Activated CD4-positive, alpha-beta T cell treated with anti-CD3 and anti-CD28 coated beads, Interleukin-2, Interleukin-4, amounts not matched to agents 100 ng/mL and 50 ng/mL, durations not matched to agents 16 hours and 8 hours (primary cell): ENCODE data around the gene SLC9A7.
"Not testable (repeated sequence)": the region's sequence is repeated elsewhere in the genome, so short reads cannot be mapped to it uniquely, and the experiment has no call there.

Experiments
- DNase-seq: peaks from one replicate; pipeline ENCODE4 v3.0.0-alpha.2; 2020; ENCODE audit warnings: low spot score

Gene SLC9A7

DNA sequence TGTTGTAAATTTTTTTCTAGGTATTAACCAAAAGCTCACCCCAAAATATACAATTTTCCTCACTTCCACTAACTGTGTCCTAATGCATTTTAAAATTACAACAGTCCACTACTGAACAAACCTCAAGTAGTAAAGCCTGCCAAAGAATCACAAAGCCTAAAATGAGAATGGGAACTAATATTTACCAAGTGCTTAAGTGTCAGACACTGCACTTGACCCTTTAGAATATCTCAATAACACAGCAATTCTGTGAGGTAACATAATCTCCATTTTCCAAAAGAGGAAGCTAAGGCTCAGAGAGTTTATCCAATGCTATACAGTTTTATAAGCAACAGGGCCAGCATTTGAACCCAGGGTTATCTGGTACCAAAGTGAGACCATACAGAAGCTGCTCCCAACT lies 4.9 kb downstream of the SLC9A7 start:
- no peak for DNase-seq

DNA sequence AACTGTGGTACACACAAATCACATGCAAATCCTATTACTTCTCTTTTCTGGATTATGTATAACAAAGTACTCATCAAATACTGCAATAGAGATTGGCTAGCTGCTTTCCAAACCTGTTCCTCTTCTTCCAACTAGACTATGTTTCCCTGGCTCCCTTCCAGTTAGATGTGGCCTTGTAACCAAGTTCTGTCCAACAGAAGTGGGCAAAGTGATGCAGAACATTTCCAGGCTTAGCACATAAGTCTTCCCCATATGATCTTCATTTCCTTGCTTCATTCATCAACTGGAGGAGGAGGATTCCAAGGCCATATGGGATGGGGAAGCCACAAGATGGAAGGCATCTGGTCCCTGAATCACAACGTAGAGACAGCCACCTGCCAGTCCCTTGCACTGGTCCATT lies 8.0 kb downstream of the SLC9A7 start:
- DNase-seq = no peak

DNA sequence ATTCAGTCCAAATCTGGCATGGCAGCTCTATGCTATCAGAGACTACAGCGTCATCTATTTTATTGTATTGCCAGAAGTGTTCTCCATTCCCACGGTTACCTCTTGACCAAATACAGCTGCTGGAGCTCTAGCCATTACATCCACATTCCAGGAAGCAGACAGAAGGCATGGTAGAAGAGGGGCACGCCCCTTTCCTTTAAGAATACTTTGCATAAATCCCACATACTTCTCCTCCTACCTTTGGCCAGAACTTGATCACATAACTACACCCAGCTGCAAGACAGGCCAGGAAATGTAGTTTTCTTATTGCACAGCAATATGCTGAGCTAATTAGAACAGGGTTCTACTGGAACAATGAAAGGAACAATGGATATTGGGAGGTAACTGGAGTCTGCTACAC lies 14.9 kb downstream of the SLC9A7 start:
- DNase-seq = no peak

DNA sequence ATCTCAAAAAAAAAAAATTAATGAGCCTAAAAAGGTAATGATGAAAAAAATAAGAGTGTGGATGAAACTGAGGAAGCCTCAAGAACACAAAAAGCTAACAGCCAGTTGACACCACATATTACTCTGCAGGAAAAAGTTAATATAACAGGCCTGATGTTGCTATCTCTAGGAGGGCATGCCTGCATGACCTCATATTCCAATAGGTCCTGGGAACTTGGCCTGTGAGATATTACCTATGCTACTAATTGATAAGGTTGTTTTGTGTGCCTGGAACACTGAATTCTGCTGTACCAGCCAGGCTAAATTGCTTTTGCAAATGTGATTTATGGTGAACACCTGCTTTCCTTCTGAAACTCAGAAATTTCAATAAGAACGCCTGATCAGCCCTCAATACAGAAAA lies 15.9 kb downstream of the SLC9A7 start:
- DNase-seq = no peak

DNA sequence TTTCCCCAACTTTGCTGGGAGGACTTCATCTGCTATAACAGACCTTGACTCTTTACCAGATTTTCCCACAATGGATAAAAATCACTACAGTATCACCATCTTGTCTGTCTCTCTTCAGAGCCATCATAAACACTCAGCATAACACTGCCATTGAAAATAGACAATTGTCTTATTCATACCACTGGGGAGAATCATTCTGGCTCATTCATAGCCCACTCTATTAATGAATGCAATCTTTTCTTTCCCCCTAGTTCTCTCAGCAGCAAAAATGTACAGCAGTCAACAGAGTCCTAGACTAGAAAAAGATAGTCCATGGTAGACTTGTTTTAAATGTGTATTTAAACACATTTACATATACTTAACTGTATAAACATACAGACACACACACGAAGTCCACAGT lies 19.2 kb downstream of the SLC9A7 start:
- DNase-seq = no peak

DNA sequence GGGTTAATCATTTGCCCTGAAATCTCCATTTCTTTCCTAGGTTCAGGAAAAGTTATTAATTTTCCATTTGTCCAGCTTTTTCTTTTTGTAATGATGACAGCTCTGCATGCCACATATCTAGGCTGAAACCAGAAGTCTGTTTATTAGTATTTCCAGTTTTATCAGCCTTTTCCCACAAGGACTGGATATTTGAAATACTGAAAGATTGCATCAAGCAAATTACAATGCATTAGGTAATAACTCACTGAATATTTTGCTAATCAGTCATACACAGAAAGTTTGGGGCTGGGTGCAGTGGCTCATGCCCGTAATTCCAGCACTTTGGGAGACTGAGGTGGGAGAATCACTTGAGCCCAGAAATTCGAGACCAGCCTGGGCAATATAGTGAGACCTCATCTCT lies 21.5 kb downstream of the SLC9A7 start:
- DNase-seq = no peak

DNA sequence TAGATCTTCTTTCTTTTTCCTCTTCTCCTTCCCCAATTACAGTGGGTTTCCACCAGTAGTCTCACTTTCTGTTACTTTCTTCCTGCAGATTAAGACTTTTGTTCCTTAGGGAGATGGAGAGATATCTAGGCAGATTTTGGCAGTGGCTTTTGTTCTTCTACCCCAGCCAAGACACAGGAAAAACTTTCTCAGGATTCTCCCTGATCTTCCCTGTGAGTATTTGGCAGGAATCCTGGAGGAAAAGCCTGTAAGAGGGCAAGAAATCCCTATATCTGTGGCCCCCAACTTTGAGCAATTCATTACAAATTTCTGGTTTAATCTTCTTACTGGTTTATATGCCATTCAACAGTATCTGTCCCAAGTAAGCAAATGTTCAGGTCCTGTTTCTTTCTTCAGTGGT lies 21.9 kb downstream of the SLC9A7 start:
- DNase-seq = no peak

DNA sequence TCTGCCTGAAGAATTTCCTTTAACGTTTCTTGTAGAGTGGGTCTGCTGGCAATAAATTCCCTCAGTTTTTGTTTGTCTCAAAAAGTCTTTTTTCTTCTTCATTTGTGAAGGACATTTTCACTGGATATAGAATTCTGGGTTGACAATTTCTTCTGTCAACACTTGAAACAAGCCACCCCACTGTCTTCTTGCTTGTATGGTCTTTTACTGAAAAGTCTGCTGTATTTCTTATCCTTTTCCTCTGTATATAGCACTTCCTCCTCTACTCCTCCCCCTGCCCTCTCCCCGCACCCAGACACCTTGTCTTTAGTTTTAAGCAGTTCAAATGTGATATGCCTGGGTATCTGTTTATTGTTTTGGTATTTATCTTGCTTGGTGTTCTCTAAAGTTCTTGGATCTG lies 23.3 kb downstream of the SLC9A7 start:
- no peak for DNase-seq

DNA sequence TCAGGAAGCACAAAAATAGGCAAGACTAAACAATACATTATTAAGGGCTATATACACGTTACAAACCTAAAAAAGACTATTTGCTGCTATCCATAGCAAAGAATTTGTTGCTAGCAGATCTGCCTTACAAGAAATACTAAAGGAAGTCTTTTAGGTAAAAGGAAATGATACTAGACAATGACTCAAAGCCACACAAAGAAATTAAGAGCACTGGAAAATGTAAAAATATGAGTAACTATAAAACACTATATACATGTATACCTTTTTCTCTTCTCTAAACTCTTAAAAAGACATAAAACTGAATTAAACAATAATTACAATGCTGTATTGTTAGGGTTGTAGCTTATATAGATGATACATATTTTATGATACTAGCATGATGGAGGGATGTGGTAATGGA lies 25.7 kb downstream of the SLC9A7 start:
- no peak for DNase-seq

DNA sequence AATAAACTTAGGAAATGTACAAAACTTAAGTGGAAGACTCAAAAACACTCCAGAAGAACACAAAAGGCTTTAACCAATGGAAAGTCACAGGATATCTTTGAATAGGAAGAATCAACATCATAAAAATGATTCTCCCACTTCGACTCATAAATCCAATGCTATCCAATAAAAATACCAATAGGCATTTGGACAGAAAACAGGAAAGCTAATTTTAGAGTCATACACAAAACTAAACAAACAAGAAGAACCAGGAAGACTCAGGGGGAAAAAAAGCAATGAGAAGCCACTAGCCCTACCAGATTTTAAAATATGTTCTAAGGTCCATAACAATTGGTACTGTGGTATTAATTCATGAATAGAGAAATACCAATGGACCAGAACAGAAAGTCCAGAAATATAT lies 28.2 kb downstream of the SLC9A7 start:
- DNase-seq = no peak

DNA sequence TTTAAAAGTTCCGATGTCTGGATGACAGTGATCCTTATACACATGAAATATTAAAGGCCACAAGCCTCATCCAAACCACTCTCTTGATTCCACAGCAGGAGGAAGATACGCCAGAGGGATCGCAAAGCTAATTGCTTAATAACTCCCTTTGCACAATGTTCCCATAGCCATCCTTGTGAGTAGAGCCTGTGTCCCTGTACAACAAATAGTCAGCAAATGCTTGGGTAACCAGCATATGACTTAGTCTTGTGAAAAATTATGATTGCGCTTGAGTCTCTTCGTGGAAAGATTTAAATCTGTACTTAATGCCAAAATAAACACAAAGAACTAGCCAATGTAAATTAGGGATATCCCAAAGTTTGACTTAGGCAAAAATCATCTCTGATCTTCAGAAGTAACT lies 31.5 kb downstream of the SLC9A7 start:
- no peak for DNase-seq

DNA sequence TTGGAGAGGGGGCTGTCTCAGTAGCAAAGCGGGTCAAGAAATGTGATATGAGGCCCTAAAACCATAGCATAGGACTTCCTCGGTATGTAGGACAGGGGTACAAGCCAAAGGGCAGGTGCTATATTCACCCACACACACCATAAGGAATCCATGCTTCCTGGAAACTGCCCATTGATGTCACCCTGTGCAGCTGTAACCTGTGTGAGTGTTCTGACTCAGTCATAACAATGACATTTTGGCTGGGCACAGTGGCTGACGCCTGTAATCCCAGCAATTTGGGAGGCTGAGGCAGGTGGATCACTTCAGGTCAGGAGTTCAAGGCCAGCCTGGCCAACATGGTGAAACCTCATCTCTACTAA lies 35.4 kb downstream of the SLC9A7 start:
- not testable (repeated sequence) for DNase-seq

DNA sequence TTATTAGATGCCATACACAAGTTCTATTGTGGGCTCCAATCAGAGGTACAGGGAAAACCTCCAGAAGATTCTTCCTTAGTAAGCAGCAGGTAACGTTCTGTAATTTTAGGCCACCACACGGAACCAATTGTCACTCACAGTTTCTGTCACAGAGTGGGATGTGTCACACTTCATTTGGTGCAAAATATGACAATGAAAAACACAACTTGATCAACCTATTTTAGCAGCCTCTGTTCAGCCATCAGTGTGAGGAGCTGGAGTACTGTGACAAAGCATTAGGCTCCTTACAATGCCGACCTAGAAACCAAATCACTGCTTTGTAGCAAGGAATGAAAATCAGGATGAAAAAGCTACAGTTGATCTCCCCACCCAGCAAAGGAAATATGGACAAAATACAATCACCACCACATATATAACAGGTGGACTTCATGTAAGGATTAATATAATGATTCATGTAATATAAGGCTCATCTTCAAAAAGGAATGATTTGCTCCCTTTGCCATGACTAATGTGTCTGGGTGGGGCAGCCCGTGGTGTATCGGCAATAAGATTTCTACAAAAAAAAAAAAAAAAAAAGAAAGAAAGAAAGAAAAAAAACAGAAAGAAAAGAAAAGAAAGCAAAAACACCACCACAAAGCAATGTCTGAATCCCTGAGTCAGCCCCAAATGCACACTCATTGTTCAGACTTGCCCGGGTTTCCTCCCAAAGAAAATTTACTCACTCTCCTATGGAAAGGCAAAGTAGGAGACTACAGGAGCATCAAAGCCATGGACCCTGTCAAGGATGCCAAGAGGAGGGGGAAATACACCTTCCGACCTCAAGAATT lies 36.0 kb downstream of the SLC9A7 start:
- no peak for DNase-seq

DNA sequence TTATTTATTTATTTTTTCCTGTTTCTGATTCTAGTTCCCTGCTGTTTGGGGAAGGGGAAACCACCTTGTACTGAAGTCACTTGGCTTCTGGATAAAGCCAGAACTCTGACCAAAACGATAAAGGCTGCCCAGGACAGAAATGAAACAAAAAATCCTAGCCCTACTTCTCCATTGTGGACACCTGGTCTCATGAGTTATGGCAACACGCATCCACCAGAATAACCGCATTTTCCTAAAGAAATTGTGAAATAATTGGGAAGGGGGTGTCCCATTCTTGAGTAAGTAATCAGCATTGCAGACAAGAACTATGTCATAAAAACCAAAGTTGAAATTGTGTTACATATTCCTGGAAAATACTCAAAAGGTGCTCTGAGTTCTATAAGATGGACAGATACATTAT lies 42.1 kb downstream of the SLC9A7 start:
- DNase-seq = no peak

DNA sequence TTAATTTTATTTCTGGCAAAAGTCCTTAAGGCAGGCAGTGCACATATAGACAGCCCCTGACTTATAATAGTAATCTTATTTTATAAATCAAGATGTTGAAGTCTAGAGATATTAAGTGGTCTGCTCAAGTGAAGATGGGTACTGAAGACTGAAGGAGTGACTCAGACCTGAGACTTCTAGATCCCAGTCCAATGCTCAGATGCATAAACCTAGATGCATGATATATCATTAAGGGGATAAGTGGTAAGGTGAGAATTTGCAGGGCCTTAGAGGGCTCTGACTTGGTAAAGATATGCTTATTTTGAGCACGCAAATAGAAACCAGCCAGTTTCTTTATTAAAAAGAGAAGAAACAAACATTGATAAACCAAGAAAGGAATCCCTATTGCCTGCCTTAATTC lies 42.9 kb downstream of the SLC9A7 start:
- DNase-seq = no peak

DNA sequence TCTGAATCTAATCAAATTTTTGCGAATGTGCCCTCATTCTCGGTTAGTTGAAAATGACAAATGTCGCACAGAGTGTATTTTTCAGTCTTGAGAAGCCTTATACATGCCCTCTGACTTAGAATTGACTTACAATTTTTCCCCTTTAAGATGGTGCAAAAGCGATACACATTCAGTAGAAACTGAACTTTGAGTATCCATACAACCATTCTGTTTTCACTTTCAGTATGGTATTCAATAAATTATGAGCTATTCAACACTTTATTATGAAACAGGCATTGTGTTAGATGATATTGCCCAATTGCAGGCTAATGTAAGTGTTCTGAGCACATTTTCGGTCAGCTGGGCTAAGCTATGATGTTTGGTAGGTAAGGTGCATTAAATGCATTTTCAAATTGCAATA lies 43.4 kb downstream of the SLC9A7 start:
- DNase-seq = no peak

DNA sequence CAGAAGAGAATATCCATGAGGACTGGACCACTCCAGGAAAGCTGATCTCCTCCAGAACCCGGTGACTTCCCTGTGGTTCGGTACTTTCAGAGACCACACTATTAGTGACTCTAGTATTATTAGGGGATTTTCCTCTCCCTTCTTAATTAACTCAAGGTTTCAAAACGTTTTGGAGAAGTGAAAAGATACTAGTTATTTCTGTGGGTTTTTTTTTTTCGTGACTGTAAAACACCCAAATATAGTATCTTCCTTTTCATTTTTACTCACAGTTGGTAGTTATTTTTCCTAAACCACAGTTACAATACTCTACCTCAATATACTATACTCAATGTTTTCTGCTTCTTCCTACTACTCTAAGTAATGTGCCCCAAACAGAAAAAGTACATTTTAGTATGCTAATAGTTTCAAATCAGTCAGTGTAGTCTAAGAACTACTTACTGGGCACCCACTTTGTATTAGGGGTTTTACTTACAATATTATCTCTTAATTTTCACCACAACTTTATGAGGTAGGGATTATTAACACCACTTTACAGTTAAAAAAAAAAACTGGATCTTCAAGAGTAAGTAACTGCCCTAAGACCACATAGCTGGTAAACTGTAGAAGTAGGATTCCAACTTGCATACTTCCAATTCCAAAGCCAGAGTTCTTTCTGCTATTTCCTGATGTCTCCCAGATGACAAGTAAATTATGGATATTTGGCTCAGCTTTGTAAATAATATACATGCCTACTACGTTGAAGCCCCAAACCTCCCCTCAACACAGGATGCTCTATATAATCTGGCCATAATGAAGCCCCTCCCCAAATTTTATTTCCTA lies 45.0 kb downstream of the SLC9A7 start:
- DNase-seq = no peak

DNA sequence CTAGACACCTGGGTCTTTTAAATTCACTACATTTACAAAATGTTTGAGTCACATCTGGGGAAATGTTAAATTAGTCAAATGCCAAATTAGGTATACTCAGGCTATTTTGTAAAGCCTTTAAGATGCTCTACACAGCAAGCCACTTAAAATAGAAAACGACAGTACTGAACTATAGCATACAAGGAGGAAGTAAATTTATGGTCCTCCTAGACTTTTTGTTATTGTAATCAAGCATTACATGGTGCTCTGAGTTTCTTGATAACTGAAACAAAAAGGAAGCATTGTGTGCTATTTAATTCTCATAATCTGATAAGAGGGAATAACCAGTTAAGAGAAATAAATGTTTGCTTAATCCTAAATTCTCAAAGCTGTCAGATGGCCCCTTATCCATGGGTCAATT lies 46.2 kb downstream of the SLC9A7 start:
- DNase-seq = no peak

DNA sequence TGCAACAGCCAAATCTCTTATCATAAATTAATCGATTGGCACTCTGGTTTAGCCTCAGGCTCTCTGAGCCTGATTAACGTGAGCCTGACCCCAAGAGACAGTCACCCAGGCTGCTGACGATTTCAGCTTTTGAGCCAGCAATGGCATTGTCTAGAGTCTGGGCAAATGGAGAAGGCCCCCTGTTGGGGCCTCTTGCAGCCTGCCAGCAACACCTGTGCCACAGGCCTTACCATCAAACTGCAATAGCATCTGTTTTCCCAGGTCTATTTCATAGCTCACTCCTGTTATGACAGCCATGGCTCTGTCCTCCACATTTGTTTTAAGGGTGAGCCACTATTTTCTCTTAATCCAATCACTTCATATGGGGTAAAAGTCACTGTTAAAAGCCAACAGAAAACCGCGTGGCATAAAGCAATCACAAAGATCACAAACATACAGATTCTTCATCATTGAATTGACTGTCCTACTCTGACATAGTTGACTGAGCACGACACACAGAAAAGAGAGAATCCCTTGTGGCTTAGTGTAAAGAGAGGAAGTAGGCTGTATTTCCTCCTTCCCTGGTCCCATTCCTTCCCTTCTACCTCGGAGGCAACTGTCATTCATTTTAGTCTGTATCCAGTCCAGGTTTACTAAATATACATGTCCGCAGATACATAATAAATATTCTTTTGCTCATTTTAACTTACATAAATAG lies 47.8 kb downstream of the SLC9A7 start:
- no peak for DNase-seq

DNA sequence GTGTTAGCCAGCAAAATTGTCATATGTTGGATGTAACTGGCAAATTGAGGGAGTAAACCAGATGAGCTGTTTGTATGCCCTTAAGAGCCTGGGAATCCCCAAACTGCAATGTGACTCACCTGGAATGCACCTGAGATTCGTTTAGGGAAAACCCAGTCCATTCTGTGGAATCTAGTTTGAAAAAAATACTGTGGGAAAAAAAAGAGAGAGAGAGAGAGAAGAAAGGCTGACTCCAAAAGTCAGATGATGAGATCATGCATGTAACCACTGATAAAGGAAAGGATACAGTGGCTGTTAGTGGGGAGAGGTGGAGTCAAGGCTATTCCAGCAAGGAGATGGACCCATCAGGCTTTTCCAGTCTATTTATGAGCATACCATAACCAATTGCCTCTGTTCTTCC lies 48.5 kb downstream of the SLC9A7 start:
- no peak for DNase-seq

DNA sequence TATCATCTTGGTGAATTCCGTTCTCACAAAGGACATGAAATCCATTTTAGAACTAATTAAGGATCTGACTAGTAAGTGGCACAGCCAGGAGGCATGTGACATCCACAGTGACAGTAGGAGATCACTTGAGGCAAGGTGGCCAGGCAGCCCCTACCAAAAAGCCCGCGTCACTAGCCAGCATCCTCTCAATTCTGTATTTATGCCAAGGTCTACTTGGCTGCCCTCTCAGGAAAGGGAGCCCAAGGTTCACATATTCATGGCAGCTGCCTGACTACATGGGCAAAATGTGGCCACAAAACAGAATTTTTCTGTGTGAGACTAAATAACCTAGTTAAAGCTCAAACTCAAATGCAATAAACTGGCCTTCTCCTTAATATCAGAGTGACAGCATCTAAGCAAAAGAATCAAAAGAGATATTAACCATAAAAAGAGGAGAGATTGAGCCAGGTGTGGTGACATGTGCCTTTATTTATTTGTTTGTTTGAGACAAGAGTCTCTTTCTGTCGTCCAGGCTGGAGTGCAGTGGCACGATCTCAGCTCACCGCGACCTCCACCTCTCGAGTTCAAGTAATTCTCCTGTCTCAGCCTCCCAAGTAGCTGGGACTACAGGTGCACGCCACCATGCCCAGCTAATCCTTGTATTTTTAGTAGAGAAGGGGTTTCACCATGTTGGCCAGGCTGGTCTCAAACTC lies 51.5 kb downstream of the SLC9A7 start:
- DNase-seq = no peak

DNA sequence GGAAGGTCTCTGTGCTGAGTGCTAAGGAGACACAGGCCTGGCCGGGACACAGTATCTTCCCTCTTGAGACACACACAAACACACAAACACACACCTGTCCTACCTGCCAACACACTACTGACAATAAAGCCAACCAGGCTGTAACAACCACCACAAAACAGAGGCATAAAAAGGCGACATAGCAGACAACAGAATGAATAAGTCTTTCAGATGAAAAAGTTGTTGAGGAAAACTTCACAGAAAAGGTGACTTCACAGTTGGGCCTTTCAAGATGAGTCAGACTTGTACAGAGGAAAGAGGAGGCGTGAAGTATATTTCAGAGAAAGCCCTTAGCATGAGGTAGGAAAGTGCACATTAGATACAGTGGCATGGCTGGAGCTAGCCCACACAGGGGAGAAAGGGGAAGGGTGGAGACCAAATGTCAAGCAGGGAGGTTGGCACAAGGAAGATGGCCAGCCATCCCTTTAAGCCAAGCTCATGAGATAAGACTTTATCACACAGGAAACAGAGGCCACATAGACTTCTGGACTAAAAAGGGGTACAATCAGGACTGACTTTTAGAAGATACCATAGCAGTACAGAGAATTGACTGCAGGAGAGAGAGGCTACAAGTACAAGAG lies 54.0 kb downstream of the SLC9A7 start:
- DNase-seq = peak; percentile 81
